H1 (cell line): ENCODE measurements around the gene SPOP. TPM values are rescaled to one million over a fixed set of nuclear protein-coding genes. Genes with fewer than 3 reads are reported as not detected.

Experiments
- CTCF ChIA-PET: fragments of 300-600 bp; sonication (Branson Sonifier 250); formaldehyde crosslinking; loops from one replicate; lab custom pipeline; 2021; ENCODE audit not compliant: partially characterized antibody; lab: Charles Lee
- POLR2A ChIA-PET: fragments of 300-600 bp; sonication (Branson Sonifier 250); formaldehyde crosslinking; loops from one replicate; lab custom pipeline; 2021; ENCODE audit warnings: inconsistent platforms; ENCODE audit not compliant: partially characterized antibody; lab: Charles Lee
- DNase-seq, 2 experiments: peaks; one replicate each; pipeline versions ENCODE4 v3.0.0 to v3.0.0-alpha.2; 2010 to 2022; ENCODE audit warnings: low spot score in 2 of 2, low read depth in 1 of 2, mixed read lengths in 1 of 2
- FAIRE-seq: peaks from 2 replicates; lab custom pipeline; 2011; peaks lifted over from hg19 to GRCh38; lab: Jason Lieb, UNC
- H2AFZ ChIP-seq: 2 replicates; pipeline ENCODE4 v1.8.1; 2012; ENCODE audit warnings: low read length, inconsistent platforms
- H2AK5ac ChIP-seq: 2 replicates; pipeline ENCODE4 v1.6.1; 2013; ENCODE audit warnings: low read depth, low read length
- H2BK120ac ChIP-seq: replicated peaks from 2 replicates; pipeline ENCODE3; 2013; ENCODE audit warnings: low read depth, low read length, inconsistent platforms
- H2BK12ac ChIP-seq: 2 replicates; pipeline ENCODE4 v1.6.1; 2013; ENCODE audit warnings: low read depth, low read length
- H2BK15ac ChIP-seq: 2 replicates; pipeline ENCODE4 v1.6.1; 2013; ENCODE audit warnings: low read length
- H2BK20ac ChIP-seq: 2 replicates; pipeline ENCODE4 v1.6.1; 2013; ENCODE audit warnings: low read length
- H2BK5ac ChIP-seq: 2 replicates; pipeline ENCODE4 v1.6.1; 2013; ENCODE audit warnings: low read depth, low read length
- H3K14ac ChIP-seq: 2 replicates; pipeline ENCODE4 v1.6.1; 2013; ENCODE audit warnings: inconsistent platforms; ENCODE audit not compliant: insufficient read length
- H3K18ac ChIP-seq: 2 replicates; pipeline ENCODE4 v1.6.1; 2013; ENCODE audit warnings: low read length; ENCODE audit errors: extremely low read depth
- H3K23ac ChIP-seq: 2 replicates; pipeline ENCODE4 v1.6.1; 2013; ENCODE audit warnings: inconsistent platforms; ENCODE audit not compliant: insufficient read length
- H3K23me2 ChIP-seq: 2 replicates; pipeline ENCODE4 v1.6.1; 2013; ENCODE audit warnings: low read depth, low read length
- H3K27ac ChIP-seq: 2 replicates; pipeline ENCODE4 v1.6.1; 2011; ENCODE audit warnings: low read depth, low read length, inconsistent platforms
- H3K27me3 ChIP-seq, 4 experiments: replicated peaks in 1 of 4; 1 replicate in 1 of 4; 2 replicates in 3 of 4; pipeline versions ENCODE4 v1.6.1 to v1.8.1; 2011 to 2013; ENCODE audit warnings: low read length in 3 of 4, mild to moderate bottlenecking in 3 of 4, inconsistent platforms in 2 of 4, mixed read lengths in 2 of 4, moderate library complexity in 1 of 4; ENCODE audit not compliant: control insufficient read depth in 3 of 4, insufficient read depth in 3 of 4; ENCODE audit errors: extremely low read depth in 1 of 4
- H3K36me3 ChIP-seq, 4 experiments: 2 replicates each; pipeline versions ENCODE4 v1.6.1 to v1.8.1; 2011 to 2013; ENCODE audit warnings: mild to moderate bottlenecking in 4 of 4, low read length in 3 of 4, moderate library complexity in 2 of 4, control low read depth in 1 of 4, inconsistent platforms in 1 of 4; ENCODE audit not compliant: insufficient read depth in 4 of 4, control insufficient read depth in 2 of 4
- H3K4ac ChIP-seq: replicated peaks from 2 replicates; pipeline ENCODE3; 2013; ENCODE audit warnings: low read length, low read depth, mixed read lengths, inconsistent platforms; ENCODE audit not compliant: insufficient read length
- H3K4me1 ChIP-seq, 4 experiments: replicated peaks in 1 of 4; 1 replicate in 1 of 4; 2 replicates in 3 of 4; pipeline versions ENCODE4 v1.6.1 to v1.8.1; 2011 to 2013; ENCODE audit warnings: low read length in 3 of 4, inconsistent platforms in 2 of 4, mixed read lengths in 1 of 4; ENCODE audit not compliant: insufficient read depth in 4 of 4, control insufficient read depth in 3 of 4
- H3K4me2 ChIP-seq, 2 experiments: 2 replicates each; pipeline versions ENCODE4 v1.6.1 to v1.8.1; 2011 to 2013; ENCODE audit warnings: low read depth in 2 of 2, low read length in 2 of 2, control low read depth in 1 of 2, inconsistent platforms in 1 of 2, mild to moderate bottlenecking in 1 of 2; ENCODE audit not compliant: insufficient read depth in 1 of 2
- H3K4me3 ChIP-seq, 4 experiments: fragments of 200-600, 300-600 bp in 1 of 4; sonication (generic), shearing (Covaris generic), sonication (Bioruptor Twin) in 1 of 4; 2 replicates each; pipeline versions ENCODE4 v1.5.1 to v1.8.1; 2011 to 2016; ENCODE audit warnings: low read length in 4 of 4, low read depth in 3 of 4, control low read depth in 2 of 4, inconsistent platforms in 2 of 4, mild to moderate bottlenecking in 2 of 4, mixed read lengths in 1 of 4, moderate library complexity in 1 of 4; ENCODE audit not compliant: insufficient read depth in 2 of 4; ENCODE audit errors: extremely low read depth in 1 of 4
- H3K56ac ChIP-seq: replicated peaks from 2 replicates; pipeline ENCODE3; 2013; ENCODE audit warnings: low read depth, mild to moderate bottlenecking, mixed read lengths, low read length, inconsistent platforms; ENCODE audit not compliant: insufficient read length
- H3K79me1 ChIP-seq: 2 replicates; pipeline ENCODE4 v1.6.1; 2013; ENCODE audit warnings: low read depth, low read length, control low read depth
- H3K79me2 ChIP-seq, 2 experiments: 2 replicates each; pipeline versions ENCODE4 v1.6.1 to v1.8.1; 2012 to 2013; ENCODE audit warnings: low read length in 2 of 2, mild to moderate bottlenecking in 2 of 2, inconsistent platforms in 1 of 2; ENCODE audit not compliant: insufficient read depth in 2 of 2, control insufficient read depth in 1 of 2
- H3K9ac ChIP-seq, 4 experiments: replicated peaks in 1 of 4; 1 replicate in 1 of 4; 2 replicates in 3 of 4; pipeline versions ENCODE4 v1.6.1 to v1.8.1; 2011 to 2013; ENCODE audit warnings: low read depth in 3 of 4, low read length in 3 of 4, control low read depth in 2 of 4, mild to moderate bottlenecking in 2 of 4, moderate library complexity in 2 of 4, inconsistent platforms in 1 of 4; ENCODE audit errors: extremely low read depth in 1 of 4
- H3K9me3 ChIP-seq, 2 experiments: 2 replicates each; pipeline versions ENCODE4 v1.6.1 to v1.8.1; 2012 to 2013; ENCODE audit warnings: mild to moderate bottlenecking in 2 of 2, moderate library complexity in 2 of 2, control low read depth in 1 of 2, inconsistent platforms in 1 of 2, low read depth in 1 of 2, low read length in 1 of 2, mixed read lengths in 1 of 2; ENCODE audit not compliant: insufficient read depth in 2 of 2
- H4K20me1 ChIP-seq, 2 experiments: replicated peaks in 1 of 2; 2 replicates each; pipeline versions ENCODE3 to v1.8.1; 2011 to 2013; ENCODE audit warnings: inconsistent platforms in 2 of 2, low read length in 2 of 2, mild to moderate bottlenecking in 1 of 2; ENCODE audit not compliant: insufficient read depth in 2 of 2, control insufficient read depth in 1 of 2
- H4K5ac ChIP-seq: 2 replicates; pipeline ENCODE4 v1.6.1; 2013; ENCODE audit warnings: low read length, low read depth, mixed read lengths, inconsistent platforms; ENCODE audit not compliant: insufficient read length
- H4K8ac ChIP-seq: 2 replicates; pipeline ENCODE4 v1.8.0; 2013; ENCODE audit warnings: mild to moderate bottlenecking, moderate library complexity, low read length, inconsistent platforms; ENCODE audit not compliant: insufficient read depth; ENCODE audit errors: extremely low read depth
- H4K91ac ChIP-seq: replicated peaks from 2 replicates; pipeline ENCODE3; 2013; ENCODE audit warnings: low read length, mixed read lengths, inconsistent platforms; ENCODE audit not compliant: insufficient read length
- CEBPB ChIP-seq: IDR thresholded peaks from 2 replicates; pipeline ENCODE4 v1.6.1; 2012; ENCODE audit warnings: low read depth, low read length
- CREB1 ChIP-seq: IDR thresholded peaks from 2 replicates; pipeline ENCODE4 v1.6.1; 2012; ENCODE audit warnings: inconsistent platforms
- CTCF ChIP-seq, 3 experiments: IDR thresholded peaks; 1 replicate in 2 of 3; 2 replicates in 1 of 3; pipeline versions ENCODE4 v1.5.1 to v1.6.1; 2011; ENCODE audit warnings: low read length in 3 of 3, mild to moderate bottlenecking in 3 of 3, inconsistent platforms in 2 of 3, low read depth in 1 of 3, moderate library complexity in 1 of 3; ENCODE audit not compliant: insufficient read depth in 1 of 3; ENCODE audit errors: control extremely low read depth in 1 of 3
- E2F6 ChIP-seq: IDR thresholded peaks from 2 replicates; pipeline ENCODE4 v1.6.1; 2012; ENCODE audit warnings: inconsistent platforms
- KDM1A ChIP-seq: fragments of 200-600, 300-600 bp; sonication (generic); IDR thresholded peaks from 2 replicates; pipeline ENCODE4 v1.7.1; 2016; ENCODE audit warnings: mild to moderate bottlenecking, low read length, borderline replicate concordance
- KDM4A ChIP-seq: IDR thresholded peaks from one replicate; pipeline ENCODE4 v1.7.1; 2012; ENCODE audit warnings: low read depth, mild to moderate bottlenecking, moderate library complexity, low read length, inconsistent platforms; ENCODE audit not compliant: severe bottlenecking
- PHF8 ChIP-seq: fragments of 200-600 bp; sonication (generic); conservative IDR thresholded peaks from 2 replicates; pipeline ENCODE4 v1.7.1; 2012; ENCODE audit warnings: low read depth, mild to moderate bottlenecking, inconsistent platforms, low read length, moderate library complexity
- SIX5 ChIP-seq: IDR thresholded peaks from 2 replicates; pipeline ENCODE4 v1.6.1; 2011; ENCODE audit warnings: mild to moderate bottlenecking, low read depth, low read length
- YY1 ChIP-seq: IDR thresholded peaks from 2 replicates; pipeline ENCODE4 v1.6.1; 2011; ENCODE audit warnings: low read depth, mild to moderate bottlenecking, low read length
- WGBS, 2 experiments: shearing (Covaris generic) in 1 of 2; methylation state at CpG; one replicate each; pipeline versions ENCODE4 v1.1.6 to v1.1.7; 2013 to 2015; ENCODE audit warnings: low lambda C conversion rate in 2 of 2, mixed read lengths in 2 of 2, inconsistent platforms in 1 of 2, low coverage in 1 of 2, missing lambda C conversion rate in 1 of 2; ENCODE audit not compliant: insufficient replicate concordance in 2 of 2, insufficient coverage in 1 of 2, insufficient read length in 1 of 2; ENCODE audit errors: extremely low coverage in 1 of 2, missing lambda C conversion rate in 1 of 2; 5-methylcytosine and 5-hydroxymethylcytosine counted together
- polyA plus RNA-seq, 7 experiments: library from polyadenylated mRNA; depleted of rRNA in 3 of 7; stranded (reverse) in 5 of 7; unstranded in 2 of 7; fragments of >200 nt in 5 of 7; fragments of 200-250 nt in 2 of 7; gene quantifications; 1 replicate in 5 of 7; 2 replicates in 1 of 7; 4 replicates in 1 of 7; pipeline versions ENCODE4 v1.2.1 to v1.2.3, GENCODE V29; 2011 to 2013; ENCODE audit warnings: missing spikeins in 2 of 7, mixed read lengths in 2 of 7
- total RNA-seq: library from RNA; stranded (reverse); fragmentation: NEBNext Ultra II Directional; extraction: Animal tissue kit (Norgen Biotek cat#: 25700); gene quantifications from 2 replicates; pipeline ENCODE4 v1.2.1, GENCODE V29; 2021

SPOP gene
- total and polyA plus RNA-seq, 2 of the 8 experiments (the other 6 are each of a cell fraction or from before 2014, with no cell fraction given) = 13.3 to 25.6 TPM

GRCh38 chr17:49566668-49567071, 111.2 kb downstream of the SPOP start:
- H3K27ac ChIP-seq = no peak overlapping the region
- ChIA-PET CTCF (interaction anchor here (1.0 to 10.3 kb wide), 12 partner anchors 9 to 431 kb away, joined by 3 to 310 read pairs (median 8); partner anchors contain the start of genes NXPH3 and SLC35B1), POLR2A (interaction anchor here (1.1 kb wide), 1 partner anchor 10 kb away, joined by 3 read pairs; no protein-coding TSS in a partner anchor)
- H3K27me3 ChIP-seq = peaks cover 0 to 5% (median 2%) of the 10 kb centered on the region in 4 experiments; a peak in 4 of 7 replicates
- no peak overlapping the region for H2AFZ ChIP-seq
- H3K4ac ChIP-seq = no peak overlapping the region
- H2BK12ac ChIP-seq = no peak overlapping the region
- no peak overlapping the region for H2AK5ac ChIP-seq
- H4K91ac ChIP-seq = no peak overlapping the region
- no peaks in the 10 kb centered on the region for H3K79me2 ChIP-seq
- no peaks in the 10 kb centered on the region for H3K79me1 ChIP-seq
- H3K23ac ChIP-seq = no peak overlapping the region
- no peak overlapping the region for H3K14ac ChIP-seq
- no peak overlapping the region for H4K5ac ChIP-seq
- no peaks in the 10 kb centered on the region; the same call in 1 of the 2 replicates for H3K23me2 ChIP-seq
- no peak overlapping the region for H2BK120ac ChIP-seq
- FAIRE-seq (no peak), DNase-seq (no peak)
- no peak overlapping the region for H3K18ac ChIP-seq
- no peak overlapping the region for H3K9ac ChIP-seq
- H2BK5ac ChIP-seq = no peak overlapping the region
- H2BK20ac ChIP-seq = no peak overlapping the region
- no peaks in the 10 kb centered on the region for H4K20me1 ChIP-seq
- H3K4me3 ChIP-seq = no peak overlapping the region
- H3K56ac ChIP-seq = no peak overlapping the region
- no peak overlapping the region for H3K4me2 ChIP-seq
- H3K9me3 ChIP-seq = no peaks in the 10 kb centered on the region
- no peaks in the 10 kb centered on the region for H3K36me3 ChIP-seq
- peaks cover 0 to 9% (median 2%) of the 10 kb centered on the region in 4 experiments; a peak in 3 of 7 replicates for H3K4me1 ChIP-seq
- no peak overlapping the region for H2BK15ac ChIP-seq
- H4K8ac ChIP-seq = no peak overlapping the region
- 84% methylated on average over 5 of the region's 5 CpGs; no CpG with 5 or more reads in 1 of the 2 experiments for WGBS, 2 experiments
- TF ChIP-seq YY1 (no peak), CEBPB (peak; percentile 95), SIX5 (no peak), PHF8 (no peak), CREB1 (no peak), KDM1A (no peak), CTCF (IDR thresholded peaks at IDR 0.05; ENCODE audit: control extremely low read depth in 1 of 3, insufficient read depth in 1 of 3, low read depth in 1 of 3, low read length in 3 of 3) (peak in 1 of 3 experiments; percentile 2; a peak in 1 of 4 replicates), KDM4A (no peak), E2F6 (no peak)
